Body of pancreas (tissue), 4 donors: ENCODE measurements around the gene ISG20.

Experiments
- POLR2A ChIP-seq, 3 donors: fragments of 450-650 bp; IDR thresholded peaks; one replicate each; pipeline ENCODE4 v1.6.1; 2016; ENCODE audit warnings: antibody characterized with exemption in 3 of 3, mild to moderate bottlenecking in 2 of 3
- TF ChIP-seq, protein P1 (sequence below), 7 experiments: fragments of 450-650 bp in 4 of 7; fragments of 200-600 bp in 3 of 7; sonication (generic) in 3 of 7; IDR thresholded peaks; one replicate each; pipeline ENCODE4 v1.5.1; 2016 to 2019; ENCODE audit warnings: antibody characterized with exemption in 7 of 7

DNA sequence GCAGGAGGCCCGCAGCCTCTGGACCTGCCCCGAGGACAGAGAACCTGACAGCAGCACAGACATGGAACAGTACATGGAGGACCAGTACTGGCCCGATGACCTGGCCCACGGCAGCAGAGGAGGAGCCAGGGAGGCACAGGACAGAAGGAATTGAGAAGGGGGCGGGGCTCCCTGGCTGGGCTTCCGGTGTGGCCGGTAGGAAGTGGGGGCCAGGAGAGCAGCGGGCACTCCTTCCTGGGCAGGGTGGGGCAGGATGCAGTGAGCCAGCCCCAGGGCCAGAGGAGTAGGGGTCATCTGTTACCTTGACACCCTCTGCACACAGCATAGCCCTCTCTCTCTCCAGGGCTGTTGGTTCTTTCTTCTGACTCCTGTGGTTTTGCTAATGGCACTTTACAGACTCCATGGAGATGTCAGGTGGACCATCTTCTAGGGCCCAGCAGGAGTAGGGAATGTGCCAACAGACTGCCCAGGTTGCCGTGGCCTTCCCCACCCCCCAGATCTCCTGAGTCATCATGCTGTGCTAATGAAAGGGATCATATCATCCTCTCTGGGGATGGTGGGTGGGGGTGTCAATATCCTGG lies 8.6 kb upstream of the ISG20 start:
- TF ChIP-seq, protein P1, sequence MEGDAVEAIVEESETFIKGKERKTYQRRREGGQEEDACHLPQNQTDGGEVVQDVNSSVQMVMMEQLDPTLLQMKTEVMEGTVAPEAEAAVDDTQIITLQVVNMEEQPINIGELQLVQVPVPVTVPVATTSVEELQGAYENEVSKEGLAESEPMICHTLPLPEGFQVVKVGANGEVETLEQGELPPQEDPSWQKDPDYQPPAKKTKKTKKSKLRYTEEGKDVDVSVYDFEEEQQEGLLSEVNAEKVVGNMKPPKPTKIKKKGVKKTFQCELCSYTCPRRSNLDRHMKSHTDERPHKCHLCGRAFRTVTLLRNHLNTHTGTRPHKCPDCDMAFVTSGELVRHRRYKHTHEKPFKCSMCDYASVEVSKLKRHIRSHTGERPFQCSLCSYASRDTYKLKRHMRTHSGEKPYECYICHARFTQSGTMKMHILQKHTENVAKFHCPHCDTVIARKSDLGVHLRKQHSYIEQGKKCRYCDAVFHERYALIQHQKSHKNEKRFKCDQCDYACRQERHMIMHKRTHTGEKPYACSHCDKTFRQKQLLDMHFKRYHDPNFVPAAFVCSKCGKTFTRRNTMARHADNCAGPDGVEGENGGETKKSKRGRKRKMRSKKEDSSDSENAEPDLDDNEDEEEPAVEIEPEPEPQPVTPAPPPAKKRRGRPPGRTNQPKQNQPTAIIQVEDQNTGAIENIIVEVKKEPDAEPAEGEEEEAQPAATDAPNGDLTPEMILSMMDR (IDR thresholded peaks at IDR 0.05): no peak
- TF ChIP-seq POLR2A (IDR thresholded peaks at IDR 0.05): no peak
